ENCODE measurements around the gene OR2A7.
"Not testable (repeated sequence)": the region's sequence is repeated elsewhere in the genome, so short reads cannot be mapped to it uniquely, and the experiment has no call there.

The OR2A7 gene

DNA sequence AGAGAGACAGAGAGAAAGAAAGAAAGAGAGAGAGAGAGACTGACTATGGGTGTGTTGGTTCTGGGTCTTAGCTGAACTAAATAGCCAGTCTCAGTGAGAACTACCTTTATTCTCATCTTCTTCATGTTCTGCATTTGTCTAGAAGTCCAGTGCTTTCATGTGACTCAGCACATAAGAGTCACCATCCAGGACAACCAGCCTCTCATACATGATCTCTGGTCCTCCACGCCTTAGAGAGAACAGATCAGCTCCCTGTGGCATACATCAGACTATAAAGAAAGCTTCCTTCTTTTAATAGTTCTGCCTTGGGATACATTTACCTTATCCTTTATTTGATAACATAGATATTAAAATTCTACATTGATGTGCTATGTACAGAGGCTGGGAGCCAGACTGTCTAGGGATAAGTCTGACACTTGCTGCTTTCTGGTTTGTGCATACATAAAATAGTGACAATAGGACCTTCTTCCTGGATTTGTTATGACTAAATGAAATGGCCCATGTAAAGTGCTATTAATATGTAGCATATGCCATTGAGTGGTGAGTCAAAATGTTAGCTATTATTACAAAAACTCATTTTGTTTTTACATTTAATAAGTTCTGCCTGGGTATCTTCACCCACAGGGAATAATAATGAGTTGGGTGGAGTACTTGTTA is 16.8 kb downstream of the OR2A7 start:
- not testable (repeated sequence) for DNase-seq

DNA sequence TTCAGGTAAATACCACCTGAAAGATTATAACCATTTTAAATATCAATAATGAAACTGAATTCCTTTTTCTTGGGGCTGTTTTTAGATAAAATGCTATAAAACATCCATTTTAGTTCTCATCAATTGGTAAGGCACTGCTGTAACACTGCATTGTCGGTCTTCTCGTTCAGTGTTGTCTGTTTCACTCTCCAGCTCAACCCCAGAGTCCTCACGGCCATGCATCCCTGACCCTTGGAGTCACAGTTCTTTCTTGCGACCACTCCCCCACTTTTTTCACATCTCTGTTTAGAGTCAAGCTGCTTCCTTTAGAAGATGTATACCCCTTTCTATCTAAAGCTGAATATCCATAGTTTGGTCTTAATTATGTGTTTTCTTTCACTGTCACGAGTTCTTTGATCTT is 17.6 kb downstream of the OR2A7 start:
- DNase-seq: not testable (repeated sequence)

DNA sequence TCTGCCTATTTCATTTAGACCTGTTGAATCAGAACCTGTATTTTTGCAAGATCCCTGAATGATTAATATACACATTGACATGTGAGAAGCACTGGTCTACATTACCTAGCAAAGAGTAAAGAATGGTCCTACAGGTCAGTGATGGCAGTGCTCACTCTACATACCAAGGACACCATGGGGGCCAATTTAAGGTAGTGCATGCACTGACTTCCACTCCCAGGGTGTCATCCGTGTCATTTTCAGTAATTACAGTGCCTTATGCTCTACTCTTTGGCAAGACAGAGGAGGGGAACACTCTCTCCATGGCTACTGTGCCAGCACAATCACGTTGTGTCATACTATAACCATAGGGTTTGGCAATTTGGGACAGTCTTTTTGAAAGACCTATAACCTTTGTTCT is 19.2 kb downstream of the OR2A7 start:
- DNase-seq: not testable (repeated sequence)

DNA sequence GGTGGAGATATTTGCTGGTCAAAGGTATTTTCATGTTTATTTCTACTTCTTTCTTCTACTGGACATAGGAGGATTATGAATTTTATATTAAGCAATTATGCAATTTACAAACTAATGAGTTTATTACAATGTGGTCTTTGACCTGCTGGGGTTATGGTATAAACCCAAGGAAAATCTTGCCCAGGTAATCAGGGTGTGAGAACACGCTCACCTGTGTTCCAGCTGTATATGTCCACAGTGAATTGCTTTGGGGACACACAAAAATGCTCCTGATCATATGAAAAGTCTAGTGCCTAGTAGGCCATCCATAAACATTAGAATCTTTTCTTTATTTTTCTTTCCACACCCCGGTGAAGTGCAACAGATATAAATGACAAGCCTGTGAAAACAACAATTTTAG is 25.2 kb downstream of the OR2A7 start, which contains the start of gene OR2A42:
Gene OR2A42, minus strand, starts transcription at position 241 of the 400 bp plus-strand sequence. CDS start 6,762 bp downstream, outside the sequence.
- not testable (repeated sequence) for DNase-seq

DNA sequence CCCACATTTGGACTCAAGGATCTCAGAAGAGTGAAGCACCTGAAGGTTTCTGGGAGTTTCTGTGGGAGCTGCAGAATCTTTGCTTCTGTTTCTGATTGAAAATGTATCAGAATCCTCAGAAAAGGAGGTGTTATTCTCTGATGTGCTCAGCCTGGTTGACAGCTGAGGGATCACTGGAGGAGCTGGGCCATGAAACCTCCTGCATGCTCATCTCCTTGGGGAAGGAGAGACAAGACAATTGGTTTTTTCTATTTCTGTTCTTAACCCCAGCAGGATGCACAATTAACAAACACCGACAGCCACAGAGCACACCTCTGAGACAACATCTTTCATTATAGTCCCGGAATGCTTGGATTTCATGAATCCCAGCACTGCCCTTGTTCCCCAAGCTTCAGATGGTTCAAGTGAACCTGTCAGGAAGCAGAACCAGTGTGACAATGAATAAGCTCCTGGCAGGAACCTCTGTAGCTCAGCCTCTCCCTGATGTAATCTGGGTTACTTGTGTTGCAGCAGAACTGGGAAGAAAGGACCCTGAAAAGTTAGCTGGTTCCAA is 26.0 kb downstream of the OR2A7 start:
- not testable (repeated sequence) for DNase-seq

DNA sequence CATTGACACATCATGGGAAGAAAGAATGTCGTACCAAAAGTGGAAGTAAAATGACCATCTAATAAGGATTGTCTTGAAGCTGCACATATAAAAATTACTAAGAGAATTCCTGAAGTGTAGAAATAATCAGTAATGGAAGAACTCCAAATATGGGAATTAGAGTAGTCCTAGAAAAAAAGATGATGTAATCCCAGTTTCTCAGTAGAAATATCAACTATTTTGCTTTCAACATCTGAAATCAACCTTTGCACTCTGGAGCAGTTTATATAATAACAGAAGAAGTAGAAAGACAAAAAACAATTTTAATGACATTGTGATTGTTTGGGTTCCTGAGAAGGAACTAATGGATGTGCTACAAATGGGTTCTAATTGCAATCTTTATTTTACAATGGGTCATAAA is 31.6 kb downstream of the OR2A7 start:
- DNase-seq: not testable (repeated sequence)

DNA sequence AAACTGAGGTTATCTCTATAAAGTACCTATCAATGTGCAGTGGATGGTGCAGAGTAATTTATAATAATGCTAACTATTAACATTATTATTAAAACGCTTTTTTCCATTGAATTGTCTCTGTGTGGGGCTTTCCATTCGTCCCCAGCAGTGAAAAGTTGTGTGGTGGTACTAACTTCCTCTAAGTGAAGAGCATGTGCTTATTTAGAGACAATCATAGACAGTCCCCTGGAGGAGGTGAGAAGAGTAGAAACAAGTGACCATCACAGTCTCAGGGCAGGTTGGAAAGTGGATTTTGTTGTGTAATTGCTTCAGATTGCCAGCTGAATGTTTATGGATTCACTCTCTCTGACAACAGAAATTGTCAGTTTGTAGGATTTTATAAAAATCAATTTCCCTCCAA is 33.6 kb downstream of the OR2A7 start:
- DNase-seq: not testable (repeated sequence)

DNA sequence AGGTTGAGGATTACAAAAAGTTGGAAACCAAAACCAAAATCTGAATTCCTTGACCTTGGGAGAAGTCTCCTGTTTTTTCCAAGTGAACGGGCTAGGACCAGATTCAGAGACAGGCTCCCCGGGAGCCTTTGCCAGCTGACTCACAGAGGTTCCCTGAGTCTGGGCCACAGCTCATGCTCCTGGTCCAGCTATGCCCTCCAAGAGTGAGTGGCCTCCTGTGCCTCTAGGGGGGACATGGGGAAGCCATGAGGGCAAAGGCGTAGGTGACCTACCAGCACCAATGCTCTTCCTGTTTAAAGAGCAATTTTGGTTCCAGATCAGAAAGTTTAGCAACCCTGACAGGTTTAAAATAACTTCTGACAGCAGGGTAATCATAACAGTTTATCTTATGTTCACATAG is 35.8 kb downstream of the OR2A7 start:
- DNase-seq: not testable (repeated sequence)

DNA sequence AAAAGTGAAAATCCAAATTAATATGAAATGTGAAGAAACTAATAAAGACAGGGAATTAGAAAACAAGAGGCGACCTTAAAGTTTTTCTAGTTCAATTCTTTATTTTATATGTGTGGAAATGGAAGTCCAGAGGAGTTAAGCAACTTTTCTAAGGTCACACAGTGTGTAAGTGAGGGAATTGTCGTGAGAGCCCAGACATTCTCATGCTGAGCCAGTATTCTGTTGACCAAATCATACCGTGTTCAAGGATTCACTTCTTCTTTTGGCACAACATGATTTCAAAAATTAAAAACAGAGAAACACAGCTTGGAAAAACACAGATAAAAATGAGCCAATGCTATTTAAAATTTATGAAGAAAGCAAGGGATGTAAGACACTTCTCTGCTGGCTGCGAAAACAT is 37.7 kb downstream of the OR2A7 start:
- not testable (repeated sequence) for DNase-seq

DNA sequence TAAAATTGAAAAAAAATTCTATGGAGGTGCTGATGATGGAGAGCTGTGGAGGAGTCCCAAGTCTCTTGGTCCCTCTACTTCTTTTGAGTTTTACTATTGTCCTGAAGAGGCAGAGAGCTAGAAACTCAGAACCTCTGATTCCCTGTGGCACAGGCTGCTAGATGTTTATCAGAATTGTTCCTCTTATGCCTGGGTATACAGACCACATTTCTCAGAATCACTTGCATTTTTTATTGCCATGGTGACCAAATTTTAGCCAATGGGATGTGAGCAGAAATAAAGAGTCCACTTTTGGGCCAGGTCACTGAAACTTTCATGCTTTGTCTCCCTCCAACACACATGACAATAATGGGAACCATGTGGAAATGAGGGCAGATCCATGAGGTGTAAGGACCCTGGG is 40.9 kb downstream of the OR2A7 start:
- not testable (repeated sequence) for DNase-seq

DNA sequence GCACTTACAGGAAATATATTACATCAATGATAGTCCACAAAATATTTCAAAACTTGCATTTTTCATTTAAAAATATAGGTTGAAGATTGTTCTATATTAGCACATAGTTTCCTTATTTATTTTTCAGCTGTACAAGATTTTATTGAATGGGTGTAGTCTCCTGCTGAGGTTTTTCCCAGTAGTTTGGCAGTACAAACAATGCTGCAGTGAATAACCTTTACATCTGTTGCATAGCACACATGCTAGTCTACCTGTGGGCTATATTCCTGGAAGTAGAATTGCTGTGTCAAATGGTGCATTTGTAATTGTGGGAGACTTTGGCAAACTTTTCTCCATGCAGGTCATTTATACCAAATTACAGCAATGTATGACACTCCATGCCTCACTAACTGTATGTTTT is 44.1 kb downstream of the OR2A7 start:
- not testable (repeated sequence) for DNase-seq

DNA sequence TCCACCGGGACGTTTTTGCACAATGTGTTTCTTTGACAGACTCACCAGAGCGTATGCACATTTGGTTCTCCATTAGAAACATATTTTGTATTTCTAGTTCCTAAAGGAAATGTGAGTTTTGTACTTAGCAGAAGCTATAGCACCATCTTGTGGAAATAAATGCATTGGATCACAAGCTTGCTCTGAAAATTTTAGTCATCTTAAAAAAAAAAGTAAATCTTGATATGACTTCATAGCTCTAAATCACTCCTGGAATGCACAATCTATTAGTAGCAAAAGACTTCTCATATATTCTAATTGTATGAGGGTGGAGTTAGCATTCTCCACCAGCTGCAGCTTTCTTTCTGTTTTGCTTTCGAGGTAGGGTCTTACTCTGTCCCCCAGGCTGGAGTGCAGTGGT is 45.4 kb downstream of the OR2A7 start:
- DNase-seq: not testable (repeated sequence)

DNA sequence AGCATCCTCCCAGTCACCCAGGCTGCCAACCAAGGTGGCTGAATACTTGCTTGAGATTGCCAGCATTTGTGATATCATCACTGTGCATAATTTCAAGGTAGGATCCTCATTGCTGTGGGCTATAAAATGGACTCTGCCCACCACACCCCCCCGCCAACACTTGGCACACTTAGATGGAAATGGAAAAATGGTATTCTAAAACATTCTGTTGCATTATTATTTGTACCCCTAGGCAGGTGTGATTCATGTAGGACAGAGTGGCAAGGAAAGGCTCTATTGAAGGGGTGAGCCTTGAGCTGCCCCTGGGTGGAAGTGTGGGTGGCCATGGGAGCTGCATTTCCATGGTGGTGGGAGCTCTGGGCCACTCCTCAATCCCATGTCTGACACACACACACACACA is 46.0 kb downstream of the OR2A7 start:
- not testable (repeated sequence) for DNase-seq

DNA sequence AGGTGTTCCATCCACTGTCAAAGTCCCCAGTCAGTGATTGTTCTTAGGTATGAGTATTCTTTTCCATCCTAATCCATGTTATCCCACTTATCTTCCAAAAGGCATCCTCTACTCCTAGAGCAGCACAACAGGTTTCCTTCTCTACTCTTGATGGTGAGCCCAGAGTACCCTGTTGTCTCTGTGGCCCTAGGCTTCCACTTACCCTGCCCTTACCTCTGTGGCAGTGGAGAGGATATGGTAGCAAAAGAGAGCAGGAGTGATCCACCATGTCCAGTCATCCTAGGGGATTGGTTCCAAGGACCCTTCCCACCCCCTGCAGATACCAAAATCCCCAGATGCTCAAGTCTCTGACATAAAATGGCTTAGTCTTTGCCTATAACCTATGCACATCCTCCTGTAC is 47.4 kb downstream of the OR2A7 start:
- DNase-seq: not testable (repeated sequence)
